AG09309 (cell line): ENCODE data around the gene ABTB2.

Source experiments
- DNase-seq: peaks from one replicate; pipeline ENCODE4 v3.0.0-alpha.2; 2010; ENCODE audit warnings: low read depth
- H3K4me3 ChIP-seq: 2 replicates; pipeline ENCODE4 v1.5.1; 2011; ENCODE audit warnings: mild to moderate bottlenecking, low read depth, low read length, moderate library complexity; ENCODE audit not compliant: control insufficient read depth
- CTCF ChIP-seq: IDR thresholded peaks from 2 replicates; pipeline ENCODE4 v1.5.1; 2011; ENCODE audit warnings: mild to moderate bottlenecking, low read depth, low read length, inconsistent platforms; ENCODE audit not compliant: insufficient read depth, control insufficient read depth; ENCODE audit errors: missing control alignments

ABTB2 gene

DNA sequence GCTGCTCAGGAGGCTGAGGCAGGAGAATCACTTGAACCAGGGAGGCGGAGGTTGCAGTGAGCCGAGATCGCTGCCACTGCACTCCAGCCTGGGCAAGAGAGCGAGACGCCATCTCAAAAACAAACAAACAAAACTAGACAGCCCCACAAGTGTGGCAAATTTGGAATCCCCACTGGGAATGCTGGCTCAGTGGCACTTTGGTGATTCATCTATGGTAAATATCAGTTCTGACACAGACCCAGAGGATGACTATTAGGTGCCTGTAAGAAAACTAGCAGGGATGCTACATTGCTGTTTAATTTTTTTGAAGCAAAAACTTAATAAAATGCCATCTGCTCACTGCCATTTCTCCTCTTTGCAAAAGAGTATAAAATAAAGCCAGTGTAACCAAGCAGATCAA is 144.4 kb downstream of the ABTB2 start:
- no peak for DNase-seq
- no peak overlapping the region for H3K4me3 ChIP-seq
- TF ChIP-seq CTCF, result no peak

DNA sequence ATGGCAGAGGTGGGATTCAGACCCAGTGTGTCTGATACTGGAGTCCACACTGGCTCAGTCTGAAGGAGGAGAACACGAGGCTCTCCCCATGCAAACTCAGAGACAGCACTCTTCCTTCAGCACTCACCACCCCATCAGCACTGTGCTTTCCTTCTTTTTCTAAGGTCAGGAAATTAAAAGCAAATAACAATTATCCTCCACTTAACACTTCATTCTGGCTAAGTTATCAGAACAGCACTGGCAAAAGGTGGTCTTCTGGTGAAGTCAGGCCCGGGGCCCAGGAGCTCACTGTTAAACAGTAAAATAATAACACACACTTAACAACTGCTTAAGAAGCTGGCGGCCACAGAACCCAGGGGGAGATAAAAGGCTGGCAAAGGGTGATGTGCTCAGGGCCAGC is 145.2 kb downstream of the ABTB2 start:
- no peak for DNase-seq
- no peak overlapping the region for H3K4me3 ChIP-seq
- TF ChIP-seq CTCF, result no peak

GRCh38 chr11:34209809-34210208 is 148.0 kb downstream of the ABTB2 start:
- no peak for DNase-seq
- TF ChIP-seq CTCF, result no peak
- no peak overlapping the region for H3K4me3 ChIP-seq

- no peak for TF ChIP-seq CTCF
- H3K4me3 ChIP-seq, result no peak overlapping the region
- DNase-seq, result no peak
Observed at GRCh38 chr11:34208266-34209135, 149.3 kb downstream of the ABTB2 start.

DNA sequence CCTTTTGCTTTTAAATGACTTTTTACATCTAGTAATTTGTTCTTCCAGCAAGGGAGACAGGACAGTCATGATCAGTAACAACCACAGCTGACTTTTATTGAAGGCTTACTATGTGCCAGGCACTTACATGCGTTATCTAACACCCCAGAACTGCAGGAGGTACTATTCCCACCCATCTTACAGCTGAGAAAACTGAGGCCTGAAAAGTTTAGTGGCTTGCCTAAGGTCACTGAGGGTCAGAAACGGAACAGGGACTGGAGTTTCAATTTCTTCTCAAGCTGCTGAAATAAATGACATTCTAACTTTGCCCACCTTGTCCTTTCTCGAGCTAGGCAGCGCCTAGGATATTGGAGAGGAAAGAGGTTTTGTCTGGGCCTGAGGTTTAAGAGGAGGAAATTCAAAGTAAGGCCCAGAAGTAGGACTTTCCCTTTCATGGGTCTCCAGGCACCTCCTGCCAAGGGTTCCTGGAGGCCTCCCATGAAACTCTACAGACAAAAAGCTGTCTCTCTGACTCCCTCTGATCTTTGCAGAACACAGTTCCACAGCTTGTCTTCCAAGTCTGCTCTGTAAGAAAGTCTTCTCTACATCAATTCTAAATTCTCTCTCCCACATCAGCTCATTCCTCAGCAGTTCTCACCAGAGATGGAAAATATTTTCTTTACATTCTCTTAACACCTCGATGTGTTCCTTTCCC is 150.2 kb downstream of the ABTB2 start:
- no peak overlapping the region for H3K4me3 ChIP-seq
- no peak for DNase-seq
- no peak for TF ChIP-seq CTCF

- no peak for TF ChIP-seq CTCF
- H3K4me3 ChIP-seq, result no peak overlapping the region
- DNase-seq, result no peak
Observed at GRCh38 chr11:34206407-34207300, 151.2 kb downstream of the ABTB2 start.
